LHCN-M2 (cell line): ENCODE measurements around the gene TRERF1. TPM values are rescaled to one million over a fixed set of nuclear protein-coding genes. Genes with fewer than 3 reads are reported as not detected.
"Not testable (repeated sequence)": the region's sequence is repeated elsewhere in the genome, so short reads cannot be mapped to it uniquely, and the experiment has no call there.

Experiments
- DNase-seq: peaks from one replicate; pipeline ENCODE4 v3.0.0-alpha.2; 2012; ENCODE audit warnings: low read depth
- polyA plus RNA-seq: library from polyadenylated mRNA; unstranded; fragments of >200 nt; gene quantifications from one replicate; pipeline ENCODE4 v1.2.1, GENCODE V29; 2012; ENCODE audit warnings: missing spikeins
- total RNA-seq: library from RNA; depleted of rRNA; stranded (reverse); fragments of >200 nt; gene quantifications from 2 replicates; pipeline ENCODE4 v1.2.3, GENCODE V29; 2014; rRNA removed

The TRERF1 gene
- total RNA-seq = 3.0 and 4.0 TPM in 2 replicates
- polyA plus RNA-seq = 2.2 TPM

GRCh38 chr6:42451333-42452170, at the start of gene TRERF1:
Gene TRERF1 (minus strand): TSS chr6:42451926. CDS start chr6:42269590, 182,336 bp downstream.
- DNase-seq = peak; percentile 57

- DNase-seq = no peak
These were observed 46.9 kb upstream of the TRERF1 start for GRCh38 chr6:42498473-42499128.

GRCh38 chr6:42493914-42494539, 42.3 kb upstream of the TRERF1 start:
- DNase-seq = no peak

GRCh38 chr6:42488129-42488528, 36.4 kb upstream of the TRERF1 start:
- no peak for DNase-seq

GRCh38 chr6:42484261-42484660, 32.5 kb upstream of the TRERF1 start:
- no peak for DNase-seq

GRCh38 chr6:42482174-42482573, 30.4 kb upstream of the TRERF1 start:
- DNase-seq = no peak

GRCh38 chr6:42471714-42472113, 20.0 kb upstream of the TRERF1 start:
- no peak for DNase-seq

- DNase-seq = no peak
These were observed 19.4 kb upstream of the TRERF1 start for GRCh38 chr6:42471142-42471541.

GRCh38 chr6:42468273-42468672, 16.5 kb upstream of the TRERF1 start:
- no peak for DNase-seq

- no peak for DNase-seq
These were observed 15.9 kb upstream of the TRERF1 start for GRCh38 chr6:42467651-42468050.

GRCh38 chr6:42466470-42466869, 14.7 kb upstream of the TRERF1 start:
- DNase-seq = not testable (repeated sequence)

GRCh38 chr6:42462474-42462972, 10.8 kb upstream of the TRERF1 start:
- DNase-seq = no peak

- DNase-seq = no peak
These were observed 9.2 kb upstream of the TRERF1 start for GRCh38 chr6:42460883-42461282.

- no peak for DNase-seq
These were observed 8.2 kb upstream of the TRERF1 start for GRCh38 chr6:42459888-42460287.

- DNase-seq = no peak
These were observed 2.7 kb upstream of the TRERF1 start for GRCh38 chr6:42454428-42454791.

GRCh38 chr6:42453654-42454427, 2.1 kb upstream of the TRERF1 start:
- peak; percentile 52 for DNase-seq

GRCh38 chr6:42453031-42453653, 1.4 kb upstream of the TRERF1 start:
- peak; percentile 92 for DNase-seq

- DNase-seq = peak; percentile 73
These were observed 675 bp upstream of the TRERF1 start for GRCh38 chr6:42452171-42453030.

- DNase-seq = no peak
These were observed 1.0 kb downstream of the TRERF1 start for GRCh38 chr6:42450477-42451332.
